ENCODE data around the gene DENND2C. TPM values are rescaled to one million over a fixed set of nuclear protein-coding genes. Genes with fewer than 3 reads are reported as not detected.

The DENND2C gene
- total and polyA plus RNA-seq, 2 of the 13 experiments (the other 11 are each of a cell fraction or from before 2014, with no cell fraction given), result 0.08 to 0.33 TPM

DNA sequence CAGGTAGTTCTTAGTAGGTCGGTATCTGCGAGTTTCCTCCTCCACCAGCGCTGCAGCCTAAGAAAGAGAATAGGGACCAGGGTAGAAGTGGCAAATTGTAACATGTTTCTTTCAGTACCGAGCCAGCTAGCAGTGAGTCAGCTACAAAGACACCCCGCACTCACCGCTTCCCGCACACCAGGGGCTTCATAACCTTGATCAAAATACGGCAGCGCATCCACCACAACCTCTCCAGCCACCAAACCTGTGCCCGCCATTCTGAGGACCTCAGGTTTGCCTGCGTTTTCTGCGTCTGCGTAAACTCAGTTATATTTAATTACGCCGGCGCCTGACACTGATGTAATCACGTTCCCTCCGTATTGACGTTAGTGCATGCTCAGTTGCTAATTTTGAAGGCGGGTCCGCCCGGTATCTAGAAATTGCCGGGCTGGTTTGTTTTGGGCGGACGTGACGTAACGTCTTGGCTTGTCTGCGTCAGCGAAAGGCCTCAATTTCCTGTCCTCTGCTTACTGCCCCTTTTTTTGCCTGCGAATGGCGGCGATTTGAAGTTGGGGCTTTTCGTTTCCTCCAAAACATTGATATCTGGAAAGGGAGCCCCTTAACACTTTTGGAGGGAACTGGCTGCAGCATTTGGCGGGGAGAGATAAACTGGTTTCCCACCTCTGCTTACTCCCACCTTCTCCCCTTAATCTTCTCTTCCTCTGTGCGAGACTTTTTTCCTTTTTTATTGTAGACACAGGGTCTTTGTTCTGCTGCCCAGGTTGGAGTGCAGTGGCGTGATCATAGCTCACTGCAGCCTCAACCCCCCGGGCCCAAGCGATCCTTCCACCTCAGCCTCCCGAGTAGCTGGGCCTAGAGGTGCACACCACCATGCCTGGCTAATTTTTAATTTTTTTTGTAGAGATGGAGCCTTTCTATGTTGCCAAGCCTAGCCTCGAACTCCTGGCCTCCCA lies 88.2 kb downstream of the DENND2C start, which contains the start of gene BCAS2 (continued):
- TF ChIP-seq, protein P1, sequence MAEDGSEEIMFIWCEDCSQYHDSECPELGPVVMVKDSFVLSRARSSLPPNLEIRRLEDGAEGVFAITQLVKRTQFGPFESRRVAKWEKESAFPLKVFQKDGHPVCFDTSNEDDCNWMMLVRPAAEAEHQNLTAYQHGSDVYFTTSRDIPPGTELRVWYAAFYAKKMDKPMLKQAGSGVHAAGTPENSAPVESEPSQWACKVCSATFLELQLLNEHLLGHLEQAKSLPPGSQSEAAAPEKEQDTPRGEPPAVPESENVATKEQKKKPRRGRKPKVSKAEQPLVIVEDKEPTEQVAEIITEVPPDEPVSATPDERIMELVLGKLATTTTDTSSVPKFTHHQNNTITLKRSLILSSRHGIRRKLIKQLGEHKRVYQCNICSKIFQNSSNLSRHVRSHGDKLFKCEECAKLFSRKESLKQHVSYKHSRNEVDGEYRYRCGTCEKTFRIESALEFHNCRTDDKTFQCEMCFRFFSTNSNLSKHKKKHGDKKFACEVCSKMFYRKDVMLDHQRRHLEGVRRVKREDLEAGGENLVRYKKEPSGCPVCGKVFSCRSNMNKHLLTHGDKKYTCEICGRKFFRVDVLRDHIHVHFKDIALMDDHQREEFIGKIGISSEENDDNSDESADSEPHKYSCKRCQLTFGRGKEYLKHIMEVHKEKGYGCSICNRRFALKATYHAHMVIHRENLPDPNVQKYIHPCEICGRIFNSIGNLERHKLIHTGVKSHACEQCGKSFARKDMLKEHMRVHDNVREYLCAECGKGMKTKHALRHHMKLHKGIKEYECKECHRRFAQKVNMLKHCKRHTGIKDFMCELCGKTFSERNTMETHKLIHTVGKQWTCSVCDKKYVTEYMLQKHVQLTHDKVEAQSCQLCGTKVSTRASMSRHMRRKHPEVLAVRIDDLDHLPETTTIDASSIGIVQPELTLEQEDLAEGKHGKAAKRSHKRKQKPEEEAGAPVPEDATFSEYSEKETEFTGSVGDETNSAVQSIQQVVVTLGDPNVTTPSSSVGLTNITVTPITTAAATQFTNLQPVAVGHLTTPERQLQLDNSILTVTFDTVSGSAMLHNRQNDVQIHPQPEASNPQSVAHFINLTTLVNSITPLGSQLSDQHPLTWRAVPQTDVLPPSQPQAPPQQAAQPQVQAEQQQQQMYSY (CRISPR knock-in tag; IDR thresholded peaks at IDR 0.05), result no peak
- TF ChIP-seq SRSF4 (IDR thresholded peaks at IDR 0.05; ENCODE audit: low read depth, low read length, poor library complexity, severe bottlenecking), result no peak
- TF ChIP-seq, protein P2, sequence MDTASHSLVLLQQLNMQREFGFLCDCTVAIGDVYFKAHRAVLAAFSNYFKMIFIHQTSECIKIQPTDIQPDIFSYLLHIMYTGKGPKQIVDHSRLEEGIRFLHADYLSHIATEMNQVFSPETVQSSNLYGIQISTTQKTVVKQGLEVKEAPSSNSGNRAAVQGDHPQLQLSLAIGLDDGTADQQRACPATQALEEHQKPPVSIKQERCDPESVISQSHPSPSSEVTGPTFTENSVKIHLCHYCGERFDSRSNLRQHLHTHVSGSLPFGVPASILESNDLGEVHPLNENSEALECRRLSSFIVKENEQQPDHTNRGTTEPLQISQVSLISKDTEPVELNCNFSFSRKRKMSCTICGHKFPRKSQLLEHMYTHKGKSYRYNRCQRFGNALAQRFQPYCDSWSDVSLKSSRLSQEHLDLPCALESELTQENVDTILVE (CRISPR knock-in tag; IDR thresholded peaks at IDR 0.05), result peak; percentile 39; the same call in 1 of the 2 replicates
- TF ChIP-seq TAF1 (CRISPR knock-in tag; IDR thresholded peaks at IDR 0.05), result peak; percentile 74
- no peak for TF ChIP-seq SSRP1 (CRISPR knock-in tag; IDR thresholded peaks at IDR 0.05)
- TF ChIP-seq MED13 (CRISPR knock-in tag; IDR thresholded peaks at IDR 0.05), result no peak
- no peak for TF ChIP-seq ZSCAN21 (CRISPR knock-in tag; IDR thresholded peaks at IDR 0.05; ENCODE audit: borderline replicate concordance)
- TF ChIP-seq ZFYVE20 (CRISPR knock-in tag; IDR thresholded peaks at IDR 0.05; ENCODE audit: borderline replicate concordance, low read depth), result no peak
- 0 out of 2 replicates have a peak, but pooled peaks have one; percentile 45 for TF ChIP-seq SMAD3 (CRISPR knock-in tag; IDR thresholded peaks at IDR 0.05)
- TF ChIP-seq, protein P3, sequence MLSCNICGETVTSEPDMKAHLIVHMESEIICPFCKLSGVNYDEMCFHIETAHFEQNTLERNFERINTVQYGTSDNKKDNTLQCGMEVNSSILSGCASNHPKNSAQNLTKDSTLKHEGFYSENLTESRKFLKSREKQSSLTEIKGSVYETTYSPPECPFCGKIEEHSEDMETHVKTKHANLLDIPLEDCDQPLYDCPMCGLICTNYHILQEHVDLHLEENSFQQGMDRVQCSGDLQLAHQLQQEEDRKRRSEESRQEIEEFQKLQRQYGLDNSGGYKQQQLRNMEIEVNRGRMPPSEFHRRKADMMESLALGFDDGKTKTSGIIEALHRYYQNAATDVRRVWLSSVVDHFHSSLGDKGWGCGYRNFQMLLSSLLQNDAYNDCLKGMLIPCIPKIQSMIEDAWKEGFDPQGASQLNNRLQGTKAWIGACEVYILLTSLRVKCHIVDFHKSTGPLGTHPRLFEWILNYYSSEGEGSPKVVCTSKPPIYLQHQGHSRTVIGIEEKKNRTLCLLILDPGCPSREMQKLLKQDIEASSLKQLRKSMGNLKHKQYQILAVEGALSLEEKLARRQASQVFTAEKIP (CRISPR knock-in tag; IDR thresholded peaks at IDR 0.05; ENCODE audit: borderline replicate concordance), result no peak
- 0 out of 2 replicates have a peak, but pooled peaks have one; percentile 12 for TF ChIP-seq HCFC1 (IDR thresholded peaks at IDR 0.05; ENCODE audit: low read depth, low read length)
- TF ChIP-seq ZNF672 (CRISPR knock-in tag; IDR thresholded peaks at IDR 0.05), result no peak
- TF ChIP-seq, protein P4, sequence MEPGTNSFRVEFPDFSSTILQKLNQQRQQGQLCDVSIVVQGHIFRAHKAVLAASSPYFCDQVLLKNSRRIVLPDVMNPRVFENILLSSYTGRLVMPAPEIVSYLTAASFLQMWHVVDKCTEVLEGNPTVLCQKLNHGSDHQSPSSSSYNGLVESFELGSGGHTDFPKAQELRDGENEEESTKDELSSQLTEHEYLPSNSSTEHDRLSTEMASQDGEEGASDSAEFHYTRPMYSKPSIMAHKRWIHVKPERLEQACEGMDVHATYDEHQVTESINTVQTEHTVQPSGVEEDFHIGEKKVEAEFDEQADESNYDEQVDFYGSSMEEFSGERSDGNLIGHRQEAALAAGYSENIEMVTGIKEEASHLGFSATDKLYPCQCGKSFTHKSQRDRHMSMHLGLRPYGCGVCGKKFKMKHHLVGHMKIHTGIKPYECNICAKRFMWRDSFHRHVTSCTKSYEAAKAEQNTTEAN (CRISPR knock-in tag; conservative IDR thresholded peaks at IDR 0.05), result no peak
- TF ChIP-seq, protein P5, sequence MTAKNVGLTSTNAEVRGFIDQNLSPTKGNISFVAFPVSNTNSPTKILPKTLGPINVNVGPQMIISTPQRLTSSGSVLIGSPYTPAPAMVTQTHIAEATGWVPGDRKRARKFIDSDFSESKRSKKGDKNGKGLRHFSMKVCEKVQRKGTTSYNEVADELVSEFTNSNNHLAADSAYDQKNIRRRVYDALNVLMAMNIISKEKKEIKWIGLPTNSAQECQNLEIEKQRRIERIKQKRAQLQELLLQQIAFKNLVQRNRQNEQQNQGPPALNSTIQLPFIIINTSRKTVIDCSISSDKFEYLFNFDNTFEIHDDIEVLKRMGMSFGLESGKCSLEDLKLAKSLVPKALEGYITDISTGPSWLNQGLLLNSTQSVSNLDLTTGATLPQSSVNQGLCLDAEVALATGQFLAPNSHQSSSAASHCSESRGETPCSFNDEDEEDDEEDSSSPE (CRISPR knock-in tag; IDR thresholded peaks at IDR 0.05), result peak; percentile 66; the same call in 1 of the 2 replicates
- peak; percentile 69 for TF ChIP-seq PHF8 (CRISPR knock-in tag; IDR thresholded peaks at IDR 0.05)
